HepG2 (cell line): Measurements from ENCODE around the gene PSPH. TPM values are rescaled to one million over a fixed set of nuclear protein-coding genes. Genes with fewer than 3 reads are reported as not detected.

Source experiments
- AHR ChIP-seq: IDR thresholded peaks from 2 replicates; pipeline ENCODE4 v1.6.1; 2018; ENCODE audit warnings: missing genetic modification reagents, missing compliant biosample characterization
- BORCS8-MEF2B ChIP-seq: sonication (generic); formaldehyde crosslinking; IDR thresholded peaks from 2 replicates; pipeline ENCODE4 v1.8.0; 2022; ENCODE audit warnings: mild to moderate bottlenecking, missing genetic modification reagents
- CEBPG ChIP-seq: IDR thresholded peaks from 2 replicates; pipeline ENCODE4 v1.6.1; 2016
- CHD2 ChIP-seq: IDR thresholded peaks from 2 replicates; pipeline ENCODE4 v1.6.1; 2011; ENCODE audit warnings: low read depth, low read length, improper control_type of control experiment
- E2F1 ChIP-seq: sonication (generic); formaldehyde crosslinking; IDR thresholded peaks from 2 replicates; pipeline ENCODE4 v1.5.0; 2020; ENCODE audit warnings: missing genetic modification reagents
- HMG20A ChIP-seq: IDR thresholded peaks from 2 replicates; pipeline ENCODE4 v1.6.1; 2016; ENCODE audit warnings: borderline replicate concordance
- HOXA5 ChIP-seq: sonication (generic); formaldehyde crosslinking; IDR thresholded peaks from 2 replicates; pipeline ENCODE4 v1.4.0; 2020; ENCODE audit warnings: missing genetic modification reagents
- IRX3 ChIP-seq: sonication (generic); formaldehyde crosslinking; IDR thresholded peaks from 2 replicates; pipeline ENCODE4 v1.8.1; 2023; ENCODE audit warnings: mild to moderate bottlenecking, low read depth, missing genetic modification reagents, borderline replicate concordance
- KDM5A ChIP-seq: fragments of 200-600 bp; sonication (generic); IDR thresholded peaks from 2 replicates; pipeline ENCODE4 v1.7.0; 2018; ENCODE audit warnings: antibody characterized with exemption, mild to moderate bottlenecking, low read length, borderline replicate concordance
- NFE2L1 ChIP-seq: sonication (generic); formaldehyde crosslinking; IDR thresholded peaks from 2 replicates; pipeline ENCODE4 v1.4.0; 2020; ENCODE audit warnings: missing genetic modification reagents, mild to moderate bottlenecking, borderline replicate concordance
- PHF8 ChIP-seq: sonication (generic); formaldehyde crosslinking; IDR thresholded peaks from 2 replicates; pipeline ENCODE4 v1.5.0; 2020; ENCODE audit warnings: missing genetic modification reagents
- POGZ ChIP-seq: sonication (generic); formaldehyde crosslinking; IDR thresholded peaks from 2 replicates; pipeline ENCODE4 v1.4.0; 2020; ENCODE audit warnings: mild to moderate bottlenecking, missing genetic modification reagents
- POLR2AphosphoS5 ChIP-seq: IDR thresholded peaks from 2 replicates; pipeline ENCODE4 v1.6.1; 2012; ENCODE audit warnings: low read depth, low read length
- REPIN1 ChIP-seq: sonication (generic); formaldehyde crosslinking; IDR thresholded peaks from 2 replicates; pipeline ENCODE4 v1.8.0; 2022; ENCODE audit warnings: missing genetic modification reagents, low read depth, mild to moderate bottlenecking, borderline replicate concordance
- RFX3 ChIP-seq: IDR thresholded peaks from 2 replicates; pipeline ENCODE4 v1.6.1; 2016; ENCODE audit warnings: missing biosample characterization, missing genetic modification reagents
- SCMH1 ChIP-seq: sonication (generic); formaldehyde crosslinking; IDR thresholded peaks from 2 replicates; pipeline ENCODE4 v1.9.0; 2021; ENCODE audit warnings: missing genetic modification reagents, mild to moderate bottlenecking, borderline replicate concordance
- SRSF1 ChIP-seq: fragments of 200-400 bp; formaldehyde crosslinking; optimal IDR thresholded peaks from 2 replicates; pipeline ENCODE3; 2017; ENCODE audit warnings: mild to moderate bottlenecking, low read depth, low read length, moderate library complexity
- YEATS2 ChIP-seq: sonication (generic); formaldehyde crosslinking; IDR thresholded peaks from 2 replicates; pipeline ENCODE4 v1.4.0; 2020; ENCODE audit warnings: missing genetic modification reagents, borderline replicate concordance
- ZBTB7A ChIP-seq: sonication (generic); formaldehyde crosslinking; IDR thresholded peaks from 2 replicates; pipeline ENCODE4 v1.8.0; 2022; ENCODE audit warnings: mild to moderate bottlenecking, missing genetic modification reagents
- ZFP62 ChIP-seq: sonication (generic); formaldehyde crosslinking; IDR thresholded peaks from 2 replicates; pipeline ENCODE4 v1.4.0; 2020; ENCODE audit warnings: missing genetic modification reagents
- ZNF18 ChIP-seq: sonication (generic); formaldehyde crosslinking; IDR thresholded peaks from 2 replicates; pipeline ENCODE4 v1.8.0; 2022; ENCODE audit warnings: mild to moderate bottlenecking, missing genetic modification reagents; ENCODE audit not compliant: insufficient replicate concordance
- ZNF224 ChIP-seq: sonication (generic); formaldehyde crosslinking; IDR thresholded peaks from 2 replicates; pipeline ENCODE4 v1.5.0; 2020; ENCODE audit warnings: mild to moderate bottlenecking, missing genetic modification reagents
- ZNF317 ChIP-seq: sonication (generic); formaldehyde crosslinking; IDR thresholded peaks from 2 replicates; pipeline ENCODE4 v1.5.0; 2020; ENCODE audit warnings: mild to moderate bottlenecking, missing genetic modification reagents
- ZNF446 ChIP-seq: sonication (generic); formaldehyde crosslinking; IDR thresholded peaks from 2 replicates; pipeline ENCODE4 v1.5.0; 2020; ENCODE audit warnings: mild to moderate bottlenecking, missing genetic modification reagents
- ZNF451 ChIP-seq: sonication (generic); formaldehyde crosslinking; IDR thresholded peaks from 2 replicates; pipeline ENCODE4 v1.5.0; 2020; ENCODE audit warnings: mild to moderate bottlenecking, missing genetic modification reagents
- ZNF564 ChIP-seq: sonication (generic); formaldehyde crosslinking; IDR thresholded peaks from 2 replicates; pipeline ENCODE4 v1.8.1; 2023; ENCODE audit warnings: mild to moderate bottlenecking, missing genetic modification reagents
- ZNF713 ChIP-seq: sonication (generic); formaldehyde crosslinking; IDR thresholded peaks from 2 replicates; pipeline ENCODE4 v1.4.0; 2020; ENCODE audit warnings: mild to moderate bottlenecking, missing genetic modification reagents
- ZNF775 ChIP-seq: sonication (generic); formaldehyde crosslinking; IDR thresholded peaks from 2 replicates; pipeline ENCODE4 v1.4.0; 2020; ENCODE audit warnings: missing genetic modification reagents, mild to moderate bottlenecking, moderate library complexity, borderline replicate concordance
- ZNF891 ChIP-seq: sonication (generic); formaldehyde crosslinking; IDR thresholded peaks from 2 replicates; pipeline ENCODE4 v1.5.0; 2020; ENCODE audit warnings: mild to moderate bottlenecking, missing genetic modification reagents
- polyA plus RNA-seq, 8 experiments: library from polyadenylated mRNA; depleted of rRNA in 3 of 8; stranded (reverse) in 7 of 8; unstranded in 1 of 8; fragments of >200 nt; fragmentation: Illumina TruSeq in 4 of 8; extraction: Trizol in 4 of 8; gene quantifications; 2 replicates each; pipeline versions ENCODE4 v1.2.1 to v1.2.3, GENCODE V29; 2011 to 2016; ENCODE audit warnings: low read depth in 4 of 8, missing spikeins in 1 of 8, mixed read lengths in 1 of 8; ENCODE audit not compliant: insufficient read depth in 1 of 8
- total RNA-seq, 5 experiments: library from RNA; depleted of rRNA; stranded (reverse); fragments of >200 nt; fragmentation: Illumina TruSeq; extraction: Trizol; gene quantifications; 2 replicates each; pipeline ENCODE4 v1.2.3, GENCODE V29; 2016; ENCODE audit warnings: low read depth in 1 of 5

PSPH gene
- total and polyA plus RNA-seq, 2 of the 13 experiments (the other 11 are each of a cell fraction or from before 2014, with no cell fraction given): 85.5 to 124 TPM

DNA sequence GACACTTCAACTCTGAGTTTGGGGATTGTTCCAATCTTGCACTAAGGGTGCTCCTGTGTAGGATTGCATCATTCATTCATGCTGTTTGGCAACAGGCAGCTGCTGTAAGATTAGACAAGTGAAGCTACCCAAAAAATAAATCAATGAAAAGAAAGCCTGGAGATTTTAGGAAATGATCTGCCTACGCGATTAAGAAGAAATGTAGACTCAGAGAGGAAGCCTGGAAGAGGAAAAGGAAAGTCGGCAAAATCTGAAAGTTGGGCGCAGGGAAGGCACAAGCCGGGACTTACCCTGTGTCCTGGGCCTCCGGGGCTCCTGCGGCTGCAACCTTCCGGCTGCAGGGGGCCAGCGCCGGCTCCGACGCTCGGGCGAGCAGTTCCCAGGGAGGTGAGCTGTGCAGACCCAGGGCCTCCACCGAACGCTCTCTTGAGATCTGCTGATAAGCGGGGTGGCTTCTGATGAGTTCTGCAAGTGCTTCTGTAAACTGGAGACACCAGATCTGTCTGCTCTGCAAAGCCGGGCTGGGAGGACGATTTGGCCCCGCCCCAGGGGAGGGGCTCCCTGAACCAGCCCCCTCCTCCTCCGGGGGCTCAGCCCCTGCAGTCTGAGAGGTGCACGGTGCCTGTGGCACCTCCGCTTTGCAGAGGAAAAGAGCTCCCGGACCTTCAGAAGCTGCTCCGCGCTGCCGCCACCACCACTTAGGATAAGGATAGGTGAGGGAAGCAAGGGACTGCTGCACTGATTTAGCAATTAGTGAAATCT is 17.4 kb downstream of the PSPH start (continued):
- TF ChIP-seq ZNF224: peak; percentile 76; the same call in 1 of the 2 replicates
- no peak for TF ChIP-seq REPIN1 (CRISPR knock-in tag)
- TF ChIP-seq ZFP62 (CRISPR knock-in tag): no peak
- peak; percentile 56; the same call in 1 of the 2 replicates for TF ChIP-seq HOXA5 (CRISPR knock-in tag)
- no peak; the same call in 1 of the 2 replicates for TF ChIP-seq ZNF564 (CRISPR knock-in tag)
- TF ChIP-seq ZNF18 (CRISPR knock-in tag): peak; percentile 89
- no peak for TF ChIP-seq SCMH1 (CRISPR knock-in tag)
- TF ChIP-seq ZNF891 (CRISPR knock-in tag): 0 out of 2 replicates have a peak, but pooled peaks have one; percentile 86
- TF ChIP-seq ZNF713: no peak
- TF ChIP-seq CHD2: no peak
- TF ChIP-seq ZNF317 (CRISPR knock-in tag): peak; percentile 85; the same call in 1 of the 2 replicates
- peak; percentile 95 for TF ChIP-seq POLR2AphosphoS5
- no peak for TF ChIP-seq YEATS2 (CRISPR knock-in tag)
- TF ChIP-seq ZNF446 (CRISPR knock-in tag): no peak
- TF ChIP-seq RFX3 (CRISPR knock-in tag): no peak
- no peak; the same call in 1 of the 2 replicates for TF ChIP-seq NFE2L1
- TF ChIP-seq E2F1 (CRISPR knock-in tag): no peak
- no peak for TF ChIP-seq IRX3 (CRISPR knock-in tag)
- no peak for TF ChIP-seq HMG20A (CRISPR knock-in tag)
- peak; percentile 91 for TF ChIP-seq SRSF1
- TF ChIP-seq KDM5A: peak; percentile 63; the same call in 1 of the 2 replicates
- TF ChIP-seq BORCS8-MEF2B (CRISPR knock-in tag): 0 out of 2 replicates have a peak, but pooled peaks have one; percentile 16
- 0 out of 2 replicates have a peak, but pooled peaks have one; percentile 34 for TF ChIP-seq ZNF775 (CRISPR knock-in tag)
- peak; percentile 71 for TF ChIP-seq PHF8 (CRISPR knock-in tag)
- TF ChIP-seq AHR (CRISPR knock-in tag): 0 out of 2 replicates have a peak, but pooled peaks have one; percentile 54
- TF ChIP-seq ZBTB7A (CRISPR knock-in tag): no peak; the same call in 1 of the 2 replicates
- TF ChIP-seq CEBPG (CRISPR knock-in tag): peak; percentile 98
- TF ChIP-seq ZNF451: no peak
- TF ChIP-seq POGZ: peak; percentile 43; the same call in 1 of the 2 replicates
